CD4-positive, alpha-beta T cell treated with Interleukin-4 for 4 hours (primary cell): Measurements from ENCODE around the gene SORCS2.

Experiments
- DNase-seq: peaks from one replicate; pipeline ENCODE4 v3.0.0-alpha.2; 2020

SORCS2 gene

DNA sequence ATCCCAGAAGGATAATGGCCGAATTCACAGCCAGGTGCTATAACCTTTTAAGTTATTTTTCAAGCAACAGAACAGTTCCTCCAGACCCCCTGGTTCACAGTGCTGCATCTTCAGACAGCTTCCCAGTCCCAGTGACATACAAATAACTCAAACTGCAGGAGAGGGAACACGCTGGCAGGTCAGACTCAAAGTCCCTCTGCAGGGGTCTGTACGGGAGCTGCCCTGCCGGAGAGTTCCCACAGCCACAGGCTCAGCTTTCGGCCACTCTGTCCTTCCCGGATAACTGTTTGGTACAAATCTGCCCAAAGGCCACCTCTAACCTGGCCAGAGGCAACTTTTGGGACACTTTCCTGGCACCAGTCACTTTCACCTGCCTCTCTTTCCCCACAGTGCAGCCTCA, 517.1 kb downstream of the SORCS2 start:
- no peak for DNase-seq

DNA sequence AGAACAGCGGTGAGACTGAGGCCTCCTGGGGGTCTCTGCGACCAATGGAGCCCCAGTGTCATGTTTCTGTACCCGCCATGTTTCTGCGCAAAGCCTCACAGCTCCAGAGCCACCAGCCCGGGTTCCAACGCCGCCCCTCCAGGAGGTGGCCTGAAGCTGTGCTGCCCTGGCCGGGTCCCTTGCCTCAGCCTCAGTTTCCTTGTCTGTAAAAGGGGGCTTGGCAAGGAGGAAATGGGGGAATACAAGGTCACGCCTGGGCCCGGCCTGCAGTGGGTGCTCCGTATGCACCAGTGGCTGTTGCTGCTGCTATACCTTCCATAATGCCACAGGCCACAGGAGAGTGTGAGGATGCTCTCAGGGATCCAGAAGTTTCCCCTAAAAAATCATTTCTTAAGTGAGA, 517.8 kb downstream of the SORCS2 start:
- no peak for DNase-seq

DNA sequence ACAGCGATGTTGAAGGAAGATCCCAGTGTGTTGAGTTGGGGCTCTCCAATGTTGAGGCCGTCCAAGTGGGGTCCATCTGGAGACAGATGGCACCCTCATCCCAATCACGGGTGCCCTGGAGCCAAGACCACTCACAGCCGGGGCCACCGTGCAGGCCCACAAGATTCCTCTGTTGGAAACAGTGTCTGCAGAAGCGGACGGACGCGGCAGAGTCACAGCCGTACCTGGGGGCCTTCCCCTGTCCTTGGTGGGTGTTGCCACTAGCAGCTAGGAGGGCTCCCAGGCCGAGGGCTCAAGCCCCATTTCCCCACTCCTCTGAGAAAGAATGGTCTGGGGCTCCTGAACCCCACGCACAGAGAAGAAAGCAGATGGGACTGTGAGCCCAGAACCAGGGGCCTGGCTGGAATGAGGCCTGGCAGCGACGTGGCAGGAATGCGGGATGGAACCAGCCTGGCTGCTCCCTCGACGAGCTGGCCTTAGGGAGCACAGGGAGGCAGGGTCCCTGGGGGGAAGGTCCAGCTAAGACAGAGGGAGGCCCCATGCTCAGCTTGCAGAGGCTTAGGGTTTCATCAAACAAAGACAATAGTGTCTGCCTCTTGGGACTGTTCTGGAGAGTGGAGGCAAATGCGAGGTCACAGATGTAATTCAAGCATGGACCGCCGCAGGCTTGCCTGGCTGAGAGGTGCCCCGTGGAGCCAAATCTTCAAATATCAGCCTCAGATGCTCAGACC, 518.4 kb downstream of the SORCS2 start:
- DNase-seq, result no peak

DNA sequence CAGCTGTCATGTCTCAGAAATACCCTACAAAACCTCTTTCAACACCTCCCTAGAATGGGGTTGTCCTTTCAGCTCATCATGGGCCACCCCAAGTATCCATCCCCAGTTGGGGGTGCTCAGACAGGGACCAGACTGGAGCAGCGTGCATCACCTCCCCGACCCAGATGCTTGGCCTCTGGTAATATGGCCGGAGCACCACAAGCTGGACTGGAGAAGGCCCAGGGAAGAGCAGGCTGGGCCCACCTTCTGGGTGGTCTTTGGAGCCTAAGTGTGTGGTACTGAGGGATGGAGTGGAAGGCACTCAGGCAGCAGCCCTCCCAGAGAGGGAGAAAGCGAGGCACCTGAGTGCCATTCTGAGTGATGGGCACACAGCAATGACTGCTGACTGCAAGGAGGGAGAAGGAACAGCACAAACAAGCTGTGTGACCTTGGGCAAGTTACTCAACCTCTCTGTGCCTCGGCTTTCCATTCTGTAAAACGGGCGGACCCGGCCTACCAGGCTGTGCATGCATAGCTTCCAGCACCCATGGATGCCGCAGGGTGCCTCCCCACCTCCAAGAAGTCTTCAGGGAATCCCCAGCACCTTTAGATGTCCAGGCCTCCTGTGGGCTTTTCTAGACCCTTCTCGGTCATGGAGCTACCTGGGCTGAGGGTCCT, 519.1 kb downstream of the SORCS2 start:
- DNase-seq, result no peak

DNA sequence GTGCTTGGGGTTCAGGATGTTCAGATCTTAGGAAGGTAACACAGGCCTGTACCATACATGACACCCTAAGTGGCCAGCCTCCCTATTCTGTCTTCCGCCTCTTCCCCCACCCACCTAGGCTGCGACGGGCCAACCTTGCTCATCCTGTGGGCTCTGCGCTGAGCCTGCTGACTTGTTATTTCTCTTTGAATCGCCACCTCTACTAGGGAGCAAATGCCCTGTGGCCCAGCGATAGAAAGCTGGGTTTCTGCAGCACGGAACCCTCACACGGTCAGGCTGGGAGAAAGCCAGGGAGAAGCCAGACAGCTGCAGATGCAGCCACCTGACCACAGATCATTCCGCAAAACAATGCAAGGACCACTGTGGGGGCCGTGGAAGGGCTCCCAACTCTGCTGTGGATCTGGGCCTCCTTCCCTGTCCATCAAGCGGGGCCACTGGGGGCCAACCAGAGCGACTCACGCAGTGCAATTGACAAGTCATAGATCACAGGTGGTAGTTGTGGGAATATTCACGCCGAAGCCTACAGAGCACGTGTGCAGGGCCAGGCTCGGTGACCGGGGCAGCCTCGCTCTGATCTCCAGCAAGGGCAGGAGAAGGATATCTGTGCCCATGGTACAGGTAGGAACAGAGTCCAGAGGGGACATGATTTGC, 519.8 kb downstream of the SORCS2 start:
- DNase-seq, result no peak

DNA sequence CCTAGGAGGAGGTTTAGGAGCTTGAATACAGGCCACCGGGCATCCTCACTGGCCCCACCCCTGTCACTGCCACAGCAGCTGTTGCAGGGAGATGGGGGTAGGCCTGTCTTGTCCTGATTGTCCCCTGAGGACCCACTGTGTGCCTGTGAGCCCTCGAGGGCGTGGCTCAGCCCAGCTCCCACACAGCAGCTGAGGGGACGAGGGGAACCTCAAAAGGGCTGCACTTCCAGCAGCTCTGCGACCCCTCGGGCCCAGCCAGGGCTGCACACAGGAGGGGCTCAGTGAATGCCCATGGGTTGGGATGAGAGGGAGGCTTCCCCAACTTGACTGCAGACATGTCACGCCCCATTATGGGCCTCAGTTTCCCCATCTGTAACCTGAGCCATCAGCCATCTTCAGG, 521.4 kb downstream of the SORCS2 start:
- no peak for DNase-seq

DNA sequence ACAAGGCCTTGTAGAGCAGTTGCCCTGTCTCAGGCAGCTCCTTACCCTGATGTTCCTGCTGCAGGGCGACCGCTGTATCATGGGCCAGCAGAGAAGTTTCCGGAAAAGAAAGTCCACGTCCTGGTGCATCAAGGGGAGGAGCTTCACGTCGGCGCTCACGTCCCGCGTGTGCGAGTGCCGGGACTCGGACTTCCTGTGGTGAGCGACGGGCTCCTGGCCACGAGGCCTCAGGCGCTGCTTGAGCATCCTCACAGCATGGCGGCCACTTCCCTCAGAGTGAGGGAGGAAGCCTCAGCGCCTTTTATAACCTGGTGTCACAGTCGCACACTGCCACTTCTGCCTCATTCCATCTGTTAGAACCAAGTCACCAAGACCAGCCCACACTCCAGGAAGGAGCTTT, 521.8 kb downstream of the SORCS2 start:
- no peak for DNase-seq

DNA sequence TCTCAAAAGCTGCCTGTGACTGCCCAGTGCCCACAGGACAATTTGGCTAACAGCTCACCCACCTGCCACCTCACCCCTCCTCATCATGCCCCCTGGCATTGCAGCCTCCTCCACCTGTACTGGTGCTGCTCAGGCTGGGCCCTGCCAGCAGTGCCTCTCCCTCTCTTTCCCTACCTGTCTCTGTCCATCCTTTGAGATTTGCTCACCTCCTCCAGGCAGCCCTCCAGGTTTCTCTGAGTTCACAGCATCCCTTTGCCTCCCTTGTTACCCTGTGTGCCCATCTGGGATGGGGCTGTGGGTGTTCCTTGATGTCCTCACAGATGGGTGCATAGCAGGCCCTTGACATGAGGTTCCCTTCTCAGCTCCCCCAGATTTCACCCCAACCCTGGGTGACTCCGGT, 522.4 kb downstream of the SORCS2 start:
- no peak for DNase-seq

DNA sequence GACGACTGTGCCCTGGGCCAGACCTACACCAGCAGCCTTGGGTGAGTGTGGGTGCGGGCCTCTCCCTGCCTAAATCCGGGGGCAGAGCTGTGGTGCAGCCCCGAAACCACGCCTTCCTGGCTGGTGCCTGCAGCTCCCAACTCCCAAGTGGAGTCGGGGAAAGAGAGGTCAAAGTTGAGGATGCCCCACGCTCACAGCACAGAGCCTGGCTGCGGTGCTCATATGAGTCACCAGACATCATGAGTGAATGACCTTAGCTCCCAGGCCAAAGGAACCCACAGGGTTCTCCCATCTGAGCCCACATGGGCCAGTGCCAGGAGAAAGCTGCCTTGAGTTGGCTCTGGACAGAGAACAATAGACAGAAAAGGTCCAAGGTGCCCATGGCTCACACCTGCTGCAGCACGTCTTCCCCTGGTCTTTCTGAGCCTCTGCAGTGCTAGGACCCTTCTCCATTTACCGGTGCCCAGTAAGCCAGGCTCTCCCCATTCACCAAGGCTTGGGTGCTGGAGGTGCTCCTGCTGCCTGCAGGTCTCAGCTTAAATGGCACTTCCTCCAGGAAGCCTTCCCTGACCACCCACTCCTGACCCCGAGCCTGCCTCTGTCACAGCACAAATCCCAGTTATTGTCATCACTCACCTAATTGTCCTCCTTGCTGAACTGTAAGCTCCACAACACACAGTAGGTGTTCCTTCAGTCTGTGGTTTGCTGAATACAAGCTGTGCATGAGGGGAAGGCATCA, 523.1 kb downstream of the SORCS2 start:
- no peak for DNase-seq

DNA sequence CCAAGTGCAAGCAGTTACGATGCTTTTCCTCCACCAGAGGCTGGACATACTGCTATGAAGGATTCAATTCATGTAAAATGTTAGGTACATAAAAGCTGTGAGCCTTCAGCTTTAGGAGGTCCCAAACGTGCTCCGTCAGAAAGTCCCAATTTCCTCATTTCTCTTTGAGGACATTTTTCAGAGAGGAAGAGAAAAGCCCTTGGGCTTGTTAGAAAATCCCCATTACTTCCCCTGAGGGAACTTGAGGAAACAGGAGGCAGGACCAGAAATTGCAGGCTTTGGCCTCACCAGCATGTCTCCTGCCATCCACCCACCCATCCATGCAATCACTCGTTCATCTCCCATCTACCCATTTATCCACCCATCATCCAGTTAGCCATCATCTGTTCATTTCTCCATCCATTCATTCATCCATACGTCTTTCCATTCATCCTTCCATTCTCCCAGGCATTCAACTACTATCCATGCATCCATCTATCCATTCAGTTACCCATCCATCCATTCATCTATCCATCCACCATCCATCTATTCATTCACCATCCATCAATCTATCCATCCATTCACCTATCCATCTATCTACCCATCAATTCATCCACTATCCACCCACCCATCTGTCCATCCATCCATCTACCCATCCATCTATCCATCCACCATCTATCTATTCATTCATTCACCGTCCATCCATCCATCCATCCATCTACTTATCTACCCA, 523.8 kb downstream of the SORCS2 start:
- no peak for DNase-seq

DNA sequence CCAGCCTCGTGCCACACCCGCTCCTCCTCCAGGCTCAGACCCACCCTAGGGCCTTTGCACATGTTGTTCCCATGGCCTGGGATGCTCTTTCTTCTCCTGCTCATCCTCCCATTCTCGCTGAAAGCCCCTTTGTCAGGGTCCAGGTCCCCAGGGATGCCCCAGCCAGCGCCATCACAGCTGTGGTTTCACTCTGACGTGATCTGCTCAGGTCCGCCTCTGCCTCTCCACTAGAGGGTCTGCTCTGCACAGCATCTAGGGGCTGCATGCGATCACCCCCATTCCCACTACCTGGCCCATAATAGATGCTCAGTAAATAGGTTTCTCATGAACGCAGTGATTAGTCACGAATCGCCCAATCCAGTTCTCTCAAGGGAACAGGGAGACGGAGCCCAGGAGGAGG, 524.8 kb downstream of the SORCS2 start:
- DNase-seq, result no peak

DNA sequence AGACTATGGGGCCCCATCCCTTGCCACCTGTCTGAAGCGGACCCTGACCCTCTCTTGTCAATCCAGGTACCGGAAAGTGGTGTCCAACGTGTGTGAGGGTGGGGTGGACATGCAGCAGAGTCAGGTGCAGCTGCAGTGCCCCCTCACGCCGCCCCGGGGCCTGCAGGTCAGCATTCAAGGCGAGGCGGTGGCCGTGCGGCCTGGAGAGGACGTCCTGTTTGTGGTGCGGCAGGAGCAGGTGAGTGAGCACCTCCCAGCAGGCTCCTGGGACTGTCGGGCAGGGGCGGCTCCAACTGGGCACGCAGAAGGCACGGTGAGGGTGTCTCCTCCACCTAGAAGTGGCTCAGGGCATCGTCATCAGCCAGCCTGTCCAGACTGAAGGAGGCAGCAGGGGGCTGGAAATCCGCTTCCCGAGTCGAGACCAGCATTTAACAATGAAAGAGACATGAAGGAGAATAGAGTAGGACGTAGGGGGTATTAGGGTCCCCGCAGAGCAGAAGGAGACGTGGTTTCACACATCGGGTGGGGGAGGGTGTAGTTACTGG, 525.7 kb downstream of the SORCS2 start:
- DNase-seq, result no peak

DNA sequence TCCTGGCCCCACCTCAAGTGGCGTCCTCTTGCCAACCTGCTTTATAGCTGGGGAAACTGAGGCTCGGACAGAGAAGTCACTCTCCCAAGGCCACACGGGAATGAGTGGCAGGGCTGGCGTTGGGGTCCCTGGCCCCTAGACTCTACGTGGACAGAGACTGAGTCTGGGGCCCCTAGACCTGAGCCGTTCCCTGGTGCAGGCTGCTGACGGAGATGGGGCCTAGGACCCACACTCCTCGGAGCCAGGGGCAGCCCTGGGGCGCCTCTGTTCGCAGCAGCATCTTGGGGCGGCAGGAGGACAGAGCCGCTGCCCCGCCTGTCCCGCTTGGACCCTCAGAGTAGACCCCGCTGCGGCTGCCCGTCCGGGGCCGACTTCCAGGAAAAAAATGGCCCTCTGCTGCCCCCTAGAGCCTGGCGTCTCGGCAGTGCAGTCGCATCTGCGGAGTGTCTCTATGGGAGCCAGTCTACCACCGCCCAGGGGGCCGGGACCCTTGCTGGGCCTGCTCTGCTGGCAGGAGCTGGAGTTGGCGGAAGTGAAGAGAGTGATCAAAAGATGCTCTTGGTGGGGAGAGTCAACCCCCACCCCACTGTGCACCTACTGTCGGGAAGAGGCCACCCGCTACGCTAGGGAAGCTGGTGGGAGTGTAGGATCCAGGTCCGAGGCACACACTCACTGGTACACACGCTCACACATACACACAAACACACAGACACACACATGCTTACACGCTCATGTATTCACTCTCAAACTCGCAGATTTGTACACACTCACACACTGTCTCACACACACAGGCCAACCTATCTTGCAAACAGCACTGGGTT, 527.2 kb downstream of the SORCS2 start:
- peak; percentile 50 for DNase-seq

DNA sequence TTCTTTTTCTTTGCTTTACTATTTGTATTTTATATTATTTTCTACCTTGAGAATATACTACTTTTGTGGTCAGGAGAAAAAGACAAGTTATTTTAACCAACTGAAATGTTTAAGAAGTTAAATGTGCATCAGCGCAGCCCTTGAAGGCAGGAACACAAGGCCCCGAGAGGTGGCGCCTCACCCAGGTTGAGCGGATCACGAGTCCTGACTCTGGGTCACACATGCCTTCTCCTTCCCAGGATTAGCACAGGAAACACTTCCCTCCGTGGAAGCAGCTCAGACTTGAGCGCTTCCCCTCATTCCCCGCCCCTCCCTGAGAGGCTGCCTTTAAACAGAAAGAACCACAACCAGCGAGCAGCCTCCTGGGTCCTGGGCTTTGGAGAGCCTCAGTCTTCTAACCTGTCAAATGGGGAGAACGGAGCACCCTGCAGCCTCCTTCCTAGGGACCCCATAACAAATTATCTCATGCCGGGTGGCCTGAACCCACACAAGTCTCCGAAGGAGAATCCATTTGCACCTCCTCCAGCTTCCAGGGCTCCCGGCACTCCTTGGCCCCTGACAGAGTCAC, 529.7 kb downstream of the SORCS2 start:
- DNase-seq, result no peak

DNA sequence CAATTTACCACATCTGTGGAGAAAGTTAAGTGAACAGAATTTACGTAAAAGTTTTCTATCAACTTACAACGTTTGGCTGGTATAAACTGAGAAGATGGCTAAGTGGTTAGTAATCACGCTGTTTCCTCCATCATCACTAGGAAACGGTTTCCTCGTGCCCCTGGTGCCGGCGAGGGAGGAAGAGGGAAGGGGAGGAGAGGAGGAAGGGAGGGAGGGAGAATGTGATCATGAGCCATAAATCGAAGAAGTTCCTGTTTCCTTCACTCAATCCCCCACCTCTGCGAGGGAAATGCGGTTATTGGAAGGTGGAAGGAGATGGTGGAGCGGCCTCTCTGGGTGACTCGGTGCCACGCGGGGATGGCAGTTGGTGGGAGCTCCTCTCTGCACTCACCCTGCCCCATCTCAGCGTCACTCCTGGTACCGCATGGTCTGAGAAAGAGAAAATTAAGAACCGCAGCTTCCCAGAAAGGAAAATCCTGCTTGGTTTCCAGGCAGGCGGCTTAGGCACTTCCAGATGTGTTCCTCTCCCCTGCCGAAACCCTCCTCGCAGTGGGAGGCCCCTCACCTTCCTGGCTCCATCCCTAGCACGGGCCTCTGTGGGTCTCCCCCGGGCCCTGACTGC, 530.5 kb downstream of the SORCS2 start:
- DNase-seq, result no peak

DNA sequence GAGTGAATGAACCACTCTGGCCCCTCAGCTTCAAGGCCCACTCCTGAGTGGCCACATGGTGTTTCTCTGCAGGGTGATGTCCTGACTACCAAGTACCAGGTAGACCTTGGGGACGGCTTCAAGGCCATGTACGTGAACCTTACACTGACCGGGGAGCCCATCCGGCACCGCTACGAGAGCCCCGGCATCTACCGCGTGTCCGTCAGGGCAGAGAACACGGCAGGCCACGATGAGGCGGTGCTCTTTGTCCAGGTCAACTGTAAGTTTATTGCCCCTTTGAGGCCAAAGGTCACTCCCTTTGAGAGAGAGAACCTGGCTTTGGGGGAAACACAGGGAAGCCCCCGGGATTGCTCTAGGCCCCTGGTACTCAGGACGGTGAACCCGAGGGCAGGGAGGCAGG, 531.3 kb downstream of the SORCS2 start:
- no peak for DNase-seq

DNA sequence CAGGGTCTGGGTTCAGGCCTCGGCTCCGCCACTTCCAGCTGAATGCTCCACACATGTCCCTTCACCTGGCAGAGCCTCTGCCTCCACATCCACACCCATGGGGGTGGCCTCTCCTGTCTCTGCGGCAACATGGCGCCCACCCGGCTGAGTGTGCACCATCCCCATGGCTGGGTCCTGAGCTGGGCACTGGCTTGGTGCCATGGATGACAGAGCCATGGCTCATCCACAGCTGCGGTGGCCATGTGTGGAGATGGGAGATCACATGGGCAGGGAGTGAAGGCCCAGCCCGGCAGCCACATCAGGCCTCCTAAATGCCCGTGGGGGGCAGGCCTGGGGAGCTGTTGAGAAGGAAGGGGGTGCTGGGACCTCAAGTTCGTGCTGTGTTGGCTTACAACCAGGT, 533.6 kb downstream of the SORCS2 start:
- DNase-seq, result no peak

DNA sequence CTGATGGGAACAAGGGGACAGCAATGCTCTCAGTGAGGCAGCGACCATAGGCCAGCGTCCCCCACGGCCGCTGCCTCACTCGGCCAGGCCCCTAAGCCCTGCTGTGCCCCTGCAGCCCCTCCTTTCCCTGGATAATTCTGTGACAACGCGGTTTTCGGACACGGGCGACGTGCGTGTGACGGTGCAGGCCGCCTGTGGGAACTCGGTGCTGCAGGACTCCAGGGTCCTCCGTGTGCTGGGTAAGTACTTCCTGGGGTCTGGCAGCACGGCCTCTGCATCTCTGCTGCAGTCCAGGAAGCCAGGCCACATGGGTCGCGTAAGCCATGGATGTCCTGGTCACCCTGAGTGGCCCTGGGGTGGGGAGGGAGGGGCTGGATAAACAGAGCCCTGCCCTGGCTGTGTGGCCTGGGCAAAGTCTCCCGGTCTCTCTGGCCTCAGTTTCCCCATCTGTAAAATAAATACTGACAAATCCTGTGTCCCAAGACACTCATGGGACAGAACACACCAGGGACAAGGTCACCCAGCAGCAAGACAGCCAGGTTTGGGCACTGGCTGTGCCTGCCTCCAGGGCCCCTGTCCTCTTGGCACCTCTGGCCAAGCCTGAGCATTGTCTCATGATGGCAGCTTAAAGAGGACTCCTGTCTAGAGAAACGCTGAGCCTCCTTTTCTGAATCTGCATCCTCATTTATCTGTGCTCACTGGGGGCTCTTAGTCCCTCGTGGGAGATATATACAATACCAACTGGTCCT, 534.5 kb downstream of the SORCS2 start:
- DNase-seq, result no peak

DNA sequence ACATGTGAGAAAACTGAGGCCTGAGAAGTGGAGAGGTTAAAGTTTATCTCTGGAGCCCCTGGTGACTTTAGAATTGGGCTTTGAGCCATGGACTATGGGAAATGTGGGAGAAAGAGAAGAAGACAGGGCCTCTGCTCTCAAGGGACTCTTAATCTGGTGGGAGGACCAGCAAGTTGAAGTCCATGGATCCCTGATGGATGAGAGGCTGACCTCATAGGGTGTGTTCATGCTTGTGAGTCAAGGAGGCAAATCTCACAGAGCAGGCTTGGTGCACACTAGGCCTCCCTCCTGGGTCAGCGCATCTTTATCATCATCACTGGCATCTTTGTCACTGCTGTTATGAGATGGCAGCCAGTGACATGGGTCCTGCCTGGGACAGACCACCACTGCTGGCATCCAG, 535.4 kb downstream of the SORCS2 start:
- no peak for DNase-seq

DNA sequence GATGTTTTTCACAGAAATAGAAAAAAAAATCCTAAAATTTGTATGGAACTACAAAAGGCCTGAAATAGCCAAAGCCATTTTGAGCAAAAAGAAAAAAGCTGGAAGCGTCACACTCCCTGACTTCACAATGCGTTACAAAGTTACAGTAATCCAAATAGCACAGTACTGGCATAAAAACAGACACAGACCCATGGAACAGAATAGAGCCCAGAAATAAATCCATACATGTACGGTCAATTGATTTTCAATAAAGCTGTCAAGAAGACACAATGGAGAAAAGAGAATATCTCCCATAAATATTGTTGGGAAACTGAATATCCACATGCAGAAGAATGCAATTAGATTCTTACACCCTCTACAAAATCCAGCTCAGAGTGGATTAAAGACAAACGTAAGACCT, 539.1 kb downstream of the SORCS2 start:
- DNase-seq, result no peak
